ENCODE data around the gene MED13L. TPM values are rescaled to one million over a fixed set of nuclear protein-coding genes. Genes with fewer than 3 reads are reported as not detected.
"Not testable (repeated sequence)": the region's sequence is repeated elsewhere in the genome, so short reads cannot be mapped to it uniquely, and the experiment has no call there.

Gene MED13L
- total and polyA plus RNA-seq, 8 donors, result 10.3 to 93.8 (median 53.0) TPM

DNA sequence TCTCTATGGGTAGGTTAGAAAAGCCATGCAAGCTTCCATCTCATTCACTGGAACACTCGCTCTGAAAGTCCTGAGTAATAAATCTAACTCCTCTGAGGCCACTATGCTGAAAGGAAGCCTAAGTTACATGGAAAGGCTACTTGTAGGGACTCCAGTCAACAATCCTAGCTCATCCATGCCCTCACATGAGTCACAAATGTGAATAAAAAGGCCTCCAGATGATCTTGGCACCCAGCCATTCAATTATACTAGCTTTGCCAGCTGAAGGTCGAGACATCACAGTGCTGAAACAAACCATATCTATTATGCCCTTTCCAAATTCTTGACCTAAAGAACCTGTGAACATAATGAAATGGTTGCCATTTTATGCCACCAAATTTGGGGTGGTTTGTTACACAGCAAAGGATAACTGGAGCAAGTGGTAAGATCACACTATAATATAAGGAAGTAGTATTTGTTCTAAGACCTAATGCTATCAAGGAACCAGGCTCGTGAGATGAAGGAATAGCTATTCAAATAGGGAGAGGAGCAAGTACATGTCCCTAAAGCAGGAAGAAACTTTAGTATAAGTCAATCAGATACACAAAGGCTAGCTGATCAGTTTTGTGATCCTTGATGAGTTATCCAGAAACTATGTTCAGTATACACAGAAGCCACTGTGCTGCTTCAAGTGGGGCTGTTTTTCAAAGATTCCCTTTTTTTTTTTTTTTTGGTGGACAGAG is 142.1 kb downstream of the MED13L start:
- intact Hi-C loops (cut with DNase I), result no loop called here
- 61 to 64% methylated on average over 3 of the region's 3 CpGs for WGBS, 2 donors
- ATAC-seq (peak in 1 of 4 donors; percentile 10), FAIRE-seq (no peak), DNase-seq (no peak)
- Histone ChIP-seq H3K4me1 (peaks cover 16 to 30% (median 23%) of the 10 kb centered on the region in 3 donors), H3K9me3 (no peaks in the 10 kb centered on the region), H3K36me3 (no peaks in the 10 kb centered on the region), H3K27ac (no peak overlapping the region), H3K4me3 (no peak overlapping the region), H3K27me3 (no peaks in the 10 kb centered on the region)
- TF ChIP-seq, protein P1, sequence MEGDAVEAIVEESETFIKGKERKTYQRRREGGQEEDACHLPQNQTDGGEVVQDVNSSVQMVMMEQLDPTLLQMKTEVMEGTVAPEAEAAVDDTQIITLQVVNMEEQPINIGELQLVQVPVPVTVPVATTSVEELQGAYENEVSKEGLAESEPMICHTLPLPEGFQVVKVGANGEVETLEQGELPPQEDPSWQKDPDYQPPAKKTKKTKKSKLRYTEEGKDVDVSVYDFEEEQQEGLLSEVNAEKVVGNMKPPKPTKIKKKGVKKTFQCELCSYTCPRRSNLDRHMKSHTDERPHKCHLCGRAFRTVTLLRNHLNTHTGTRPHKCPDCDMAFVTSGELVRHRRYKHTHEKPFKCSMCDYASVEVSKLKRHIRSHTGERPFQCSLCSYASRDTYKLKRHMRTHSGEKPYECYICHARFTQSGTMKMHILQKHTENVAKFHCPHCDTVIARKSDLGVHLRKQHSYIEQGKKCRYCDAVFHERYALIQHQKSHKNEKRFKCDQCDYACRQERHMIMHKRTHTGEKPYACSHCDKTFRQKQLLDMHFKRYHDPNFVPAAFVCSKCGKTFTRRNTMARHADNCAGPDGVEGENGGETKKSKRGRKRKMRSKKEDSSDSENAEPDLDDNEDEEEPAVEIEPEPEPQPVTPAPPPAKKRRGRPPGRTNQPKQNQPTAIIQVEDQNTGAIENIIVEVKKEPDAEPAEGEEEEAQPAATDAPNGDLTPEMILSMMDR (IDR thresholded peaks at IDR 0.05), result no peak

DNA sequence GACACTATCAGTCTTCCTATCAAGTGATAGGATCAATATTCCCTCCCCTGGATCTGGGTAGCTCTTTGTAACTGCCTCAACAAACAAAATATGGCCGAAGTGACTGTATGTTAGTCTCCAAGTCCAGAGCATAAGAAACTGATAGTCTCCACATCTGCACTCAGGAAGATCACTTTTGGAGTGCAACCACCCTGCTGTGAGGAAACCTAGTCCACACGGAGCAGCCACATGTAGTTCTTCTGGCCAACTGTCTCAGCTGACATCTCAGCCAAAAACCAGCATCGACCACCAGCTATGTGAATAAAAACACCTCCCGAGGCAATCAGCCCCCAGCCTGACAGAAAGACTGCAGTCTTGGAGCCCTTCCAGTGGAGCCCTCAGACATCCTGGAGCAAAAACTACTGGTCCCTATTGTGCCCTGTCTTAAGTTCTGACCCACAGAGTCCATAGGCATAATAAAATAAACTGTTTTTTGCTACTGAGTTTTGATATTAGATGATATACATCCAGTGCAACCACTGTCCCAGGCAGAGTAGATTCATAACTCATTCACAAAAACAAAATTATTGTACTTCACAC is 143.8 kb downstream of the MED13L start:
- no peak overlapping the region for H3K27ac ChIP-seq
- DNase-seq (no peak), ATAC-seq (no peak), FAIRE-seq (no peak)
- H3K36me3 ChIP-seq, result no peaks in the 10 kb centered on the region
- peaks cover 18 to 25% (median 23%) of the 10 kb centered on the region in 3 donors for H3K4me1 ChIP-seq
- 32 to 34% methylated on average over 4 of the region's 4 CpGs for WGBS, 2 donors
- TF ChIP-seq, protein P1 (IDR thresholded peaks at IDR 0.05), result no peak
- no peaks in the 10 kb centered on the region for H3K9me3 ChIP-seq
- intact Hi-C loops (cut with DNase I), result no loop called here
- H3K4me3 ChIP-seq, result no peak overlapping the region
- H3K27me3 ChIP-seq, result no peaks in the 10 kb centered on the region

DNA sequence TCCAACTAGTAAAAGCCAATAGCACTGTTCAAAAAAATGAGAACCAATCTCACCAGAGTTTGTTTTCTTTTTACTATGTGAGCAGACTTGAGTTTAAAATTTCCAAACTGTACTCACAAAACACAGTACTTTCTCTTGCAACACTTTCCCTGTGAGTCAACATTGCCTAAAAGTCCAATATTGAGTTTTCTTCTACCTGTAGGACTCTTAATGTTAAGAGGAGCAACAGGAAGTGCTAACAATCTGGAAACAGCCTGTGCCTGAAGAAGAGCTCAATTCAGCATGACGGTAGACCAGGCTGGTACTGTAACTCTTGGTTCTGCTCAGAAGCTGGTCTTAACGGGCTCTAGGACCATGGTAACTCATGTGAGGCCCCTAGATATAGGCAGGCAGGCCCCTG is 144.3 kb downstream of the MED13L start:
- FAIRE-seq, result no peak
- peak; percentile 45 to 81 (median 71) for ATAC-seq
- Histone ChIP-seq H3K27ac (no peak overlapping the region), H3K4me1 (peaks cover 18 to 26% (median 25%) of the 10 kb centered on the region in 3 donors), H3K36me3 (no peaks in the 10 kb centered on the region), H3K9me3 (no peaks in the 10 kb centered on the region), H3K27me3 (no peaks in the 10 kb centered on the region), H3K4me3 (no peak overlapping the region)
- DNase-seq, result no peak
- TF ChIP-seq, protein P1 (IDR thresholded peaks at IDR 0.05), result no peak
- intact Hi-C loops (cut with DNase I), result no loop called here
- WGBS, 2 donors, result 56 to 82% methylated on average over 2 of the region's 2 CpGs

DNA sequence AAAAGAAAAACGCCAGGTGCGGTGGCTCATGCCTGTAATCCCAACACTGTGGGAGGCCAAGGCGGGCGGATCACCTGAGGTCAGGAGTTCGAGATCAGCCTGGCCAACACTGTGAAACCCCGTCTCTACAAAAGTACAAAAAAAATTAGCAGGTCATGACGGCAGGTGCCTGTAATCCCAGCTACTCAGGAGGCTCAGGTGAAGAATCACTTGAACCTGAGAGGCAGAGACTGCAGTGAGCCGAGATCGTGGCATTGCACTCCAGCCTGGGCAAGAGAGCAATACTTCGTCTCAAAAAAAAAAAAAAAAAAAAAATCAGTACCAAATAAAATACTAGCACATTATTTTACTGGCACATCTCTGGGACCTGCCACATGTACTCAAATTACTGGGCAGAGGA is 145.5 kb downstream of the MED13L start:
- intact Hi-C loops (cut with DNase I); ATAC-seq; H3K27ac ChIP-seq; FAIRE-seq; H3K27me3 ChIP-seq; DNase-seq; H3K9me3 ChIP-seq; H3K36me3 ChIP-seq; H3K4me3 ChIP-seq: not testable (repeated sequence)
- 95 to 96% methylated on average over 10 of the region's 10 CpGs for WGBS, 2 donors
- H3K4me1 ChIP-seq, result peaks cover 18 to 25% (median 24%) of the 10 kb centered on the region in 3 donors

DNA sequence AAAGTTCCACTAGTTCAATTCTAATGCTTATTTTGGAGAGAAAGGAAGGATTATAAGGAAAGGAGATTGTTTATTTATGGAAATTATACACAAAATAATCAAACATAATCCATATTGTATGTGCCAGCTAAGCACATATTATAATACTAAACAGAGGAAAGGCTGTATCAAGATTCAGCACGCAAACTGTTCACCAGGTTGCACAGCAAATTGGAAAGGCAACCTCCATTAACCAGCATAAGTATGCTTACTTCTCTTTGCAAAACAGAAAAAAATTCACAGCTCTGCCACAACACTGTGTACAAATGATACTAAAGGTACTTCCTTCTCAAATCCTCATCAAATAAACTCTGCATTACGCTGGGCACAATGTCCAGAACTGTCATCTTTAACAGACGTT is 146.3 kb downstream of the MED13L start:
- DNase-seq (no peak), FAIRE-seq (no peak), ATAC-seq (no peak)
- Histone ChIP-seq H3K27me3 (no peaks in the 10 kb centered on the region), H3K9me3 (no peaks in the 10 kb centered on the region), H3K27ac (no peak overlapping the region), H3K4me1 (peaks cover 18 to 25% (median 18%) of the 10 kb centered on the region in 3 donors), H3K4me3 (no peak overlapping the region), H3K36me3 (no peaks in the 10 kb centered on the region)
- TF ChIP-seq, protein P1 (IDR thresholded peaks at IDR 0.05), result no peak
- intact Hi-C loops (cut with DNase I), result no loop called here
- WGBS, 2 donors, result 81 to 85% methylated on average over 3 of the region's 3 CpGs

Data from pancreas (tissue), 10 donors.